ENCODE data around the gene ITGA5.

ITGA5 gene

GRCh38 chr12:54418441-54419087 lies 502 bp downstream of the ITGA5 start:
- DNase-seq (ENCODE audit: low read depth in 2 of 2): no peak
- TF ChIP-seq CTCF (IDR thresholded peaks at IDR 0.05; ENCODE audit: low read depth, low read length): no peak
- peak overlapping the region; percentile 91 to 94 for H3K4me3 ChIP-seq (replicated peaks in 1 of 2; ENCODE audit: low read depth in 2 of 2, low read length in 2 of 2)

GRCh38 chr12:54417712-54418440 lies 1.2 kb downstream of the ITGA5 start:
- H3K4me3 ChIP-seq (replicated peaks in 1 of 2; ENCODE audit: low read depth in 2 of 2, low read length in 2 of 2): peak overlapping the region; percentile 91 to 94
- TF ChIP-seq CTCF (IDR thresholded peaks at IDR 0.05; ENCODE audit: low read depth, low read length): no peak
- DNase-seq (ENCODE audit: low read depth in 2 of 2): no peak

GRCh38 chr12:54416687-54417603 lies 2.1 kb downstream of the ITGA5 start:
- peak in 1 of 2 donors; percentile 52 for DNase-seq (ENCODE audit: low read depth in 2 of 2)
- peak overlapping the region; percentile 91 to 94 for H3K4me3 ChIP-seq (replicated peaks in 1 of 2; ENCODE audit: low read depth in 2 of 2, low read length in 2 of 2)
- TF ChIP-seq CTCF (IDR thresholded peaks at IDR 0.05; ENCODE audit: low read depth, low read length): no peak

- H3K4me3 ChIP-seq (replicated peaks in 1 of 2; ENCODE audit: low read depth in 2 of 2, low read length in 2 of 2): peak overlapping the region in 1 of 2 donors; percentile 91
- TF ChIP-seq CTCF (IDR thresholded peaks at IDR 0.05; ENCODE audit: low read depth, low read length): no peak
- DNase-seq (ENCODE audit: low read depth in 2 of 2): no peak
Measured at GRCh38 chr12:54415221-54415929, 3.7 kb downstream of the ITGA5 start.

GRCh38 chr12:54413284-54414190 lies 5.5 kb downstream of the ITGA5 start:
- peak in 1 of 2 donors; percentile 53 for DNase-seq (ENCODE audit: low read depth in 2 of 2)
- no peak for TF ChIP-seq CTCF (IDR thresholded peaks at IDR 0.05; ENCODE audit: low read depth, low read length)
- peak overlapping the region in 1 of 2 donors; percentile 16 for H3K4me3 ChIP-seq (replicated peaks in 1 of 2; ENCODE audit: low read depth in 2 of 2, low read length in 2 of 2)
